H9 (cell line): ENCODE results near the gene ADAM17. TPM values are rescaled to one million over a fixed set of nuclear protein-coding genes. Genes with fewer than 3 reads are reported as not detected.

Experiments used
- DNase-seq: peaks from one replicate; pipeline ENCODE4 v3.0.0-alpha.2; 2017
- H2AFZ ChIP-seq: one replicate; pipeline ENCODE4 v1.6.1; 2013; ENCODE audit warnings: mild to moderate bottlenecking, low read length, control low read depth, moderate library complexity
- H2AK5ac ChIP-seq: 2 replicates; pipeline ENCODE4 v1.6.1; 2013; ENCODE audit warnings: low read length, control low read depth, mixed read lengths; ENCODE audit not compliant: insufficient read length
- H2BK120ac ChIP-seq: one replicate; pipeline ENCODE4 v1.6.1; 2013; ENCODE audit warnings: low read depth, mild to moderate bottlenecking, low read length, control low read depth, inconsistent platforms; ENCODE audit not compliant: poor library complexity, severe bottlenecking
- H2BK12ac ChIP-seq: 2 replicates; pipeline ENCODE4 v1.6.1; 2013; ENCODE audit warnings: low read length, control low read depth, mixed read lengths, low read depth; ENCODE audit not compliant: insufficient read length
- H2BK15ac ChIP-seq: 2 replicates; pipeline ENCODE4 v1.6.1; 2013; ENCODE audit warnings: low read depth, low read length, control low read depth
- H2BK20ac ChIP-seq: one replicate; pipeline ENCODE4 v1.6.1; 2013; ENCODE audit warnings: low read depth, mild to moderate bottlenecking, low read length, control low read depth, inconsistent platforms; ENCODE audit not compliant: poor library complexity, severe bottlenecking
- H2BK5ac ChIP-seq: 2 replicates; pipeline ENCODE4 v1.6.1; 2013; ENCODE audit warnings: low read length, control low read depth, mixed read lengths; ENCODE audit not compliant: insufficient read length
- H3K14ac ChIP-seq: 2 replicates; pipeline ENCODE4 v1.6.1; 2013; ENCODE audit warnings: low read length, control low read depth; ENCODE audit not compliant: insufficient read depth
- H3K18ac ChIP-seq: 2 replicates; pipeline ENCODE4 v1.6.1; 2013; ENCODE audit warnings: low read depth, mild to moderate bottlenecking, mixed read lengths, low read length, control low read depth; ENCODE audit not compliant: insufficient read length
- H3K23ac ChIP-seq: 2 replicates; pipeline ENCODE4 v1.6.1; 2013; ENCODE audit warnings: low read length, control low read depth, mixed read lengths, low read depth; ENCODE audit not compliant: insufficient read length
- H3K23me2 ChIP-seq: 2 replicates; pipeline ENCODE4 v1.6.1; 2013; ENCODE audit warnings: low read depth, mild to moderate bottlenecking, mixed read lengths, low read length, control low read depth; ENCODE audit not compliant: insufficient read length, poor library complexity, severe bottlenecking
- H3K27ac ChIP-seq: 2 replicates; pipeline ENCODE4 v1.5.1; 2013; ENCODE audit warnings: low read length, control low read depth, mixed read lengths, low read depth; ENCODE audit not compliant: insufficient read length
- H3K27me3 ChIP-seq: 2 replicates; pipeline ENCODE4 v1.6.1; 2013; ENCODE audit warnings: low read length, control low read depth, inconsistent platforms; ENCODE audit not compliant: insufficient read depth
- H3K4ac ChIP-seq: 2 replicates; pipeline ENCODE4 v1.6.1; 2013; ENCODE audit warnings: low read depth, mild to moderate bottlenecking, control low read depth, inconsistent platforms, low read length, moderate library complexity
- H3K4me1 ChIP-seq: 2 replicates; pipeline ENCODE4 v1.6.1; 2013; ENCODE audit warnings: low read length, control low read depth, inconsistent platforms; ENCODE audit not compliant: insufficient read depth
- H3K4me2 ChIP-seq: 2 replicates; pipeline ENCODE4 v1.6.1; 2013; ENCODE audit warnings: low read length, control low read depth, mixed read lengths; ENCODE audit not compliant: insufficient read length, insufficient read depth
- H3K56ac ChIP-seq: 2 replicates; pipeline ENCODE4 v1.6.1; 2013; ENCODE audit warnings: low read depth, mild to moderate bottlenecking, mixed read lengths, low read length, control low read depth; ENCODE audit not compliant: insufficient read length
- H3K79me1 ChIP-seq: 2 replicates; pipeline ENCODE4 v1.6.1; 2013; ENCODE audit warnings: low read depth, mild to moderate bottlenecking, moderate library complexity, low read length, control low read depth, inconsistent platforms; ENCODE audit not compliant: insufficient read depth, poor library complexity, severe bottlenecking
- H3K79me2 ChIP-seq: 2 replicates; pipeline ENCODE4 v1.6.1; 2013; ENCODE audit warnings: low read length, control low read depth, inconsistent platforms; ENCODE audit not compliant: insufficient read depth
- H3K9ac ChIP-seq: 2 replicates; pipeline ENCODE4 v1.6.1; 2013; ENCODE audit warnings: low read length, control low read depth, mixed read lengths; ENCODE audit not compliant: insufficient read length; ENCODE audit errors: extremely low read depth
- H3K9me3 ChIP-seq: one replicate; pipeline ENCODE4 v1.6.1; 2013; ENCODE audit warnings: low read depth, low read length, inconsistent platforms; ENCODE audit not compliant: control insufficient read depth
- H3T11ph ChIP-seq: one replicate; pipeline ENCODE4 v1.6.1; 2013; ENCODE audit warnings: mild to moderate bottlenecking, low read length, control low read depth, inconsistent platforms
- H4K20me1 ChIP-seq: one replicate; pipeline ENCODE4 v1.6.1; 2013; ENCODE audit not compliant: control insufficient read depth, insufficient read length, insufficient read depth
- H4K5ac ChIP-seq: 2 replicates; pipeline ENCODE4 v1.6.1; 2013; ENCODE audit warnings: low read depth, mild to moderate bottlenecking, mixed read lengths, low read length, control low read depth; ENCODE audit not compliant: insufficient read length
- H4K8ac ChIP-seq: replicated peaks from 2 replicates; pipeline ENCODE4 v1.6.1; 2013; ENCODE audit warnings: low read length, control low read depth, mixed read lengths, low read depth; ENCODE audit not compliant: insufficient read length
- H4K91ac ChIP-seq: 2 replicates; pipeline ENCODE4 v1.6.1; 2013; ENCODE audit warnings: low read depth, mild to moderate bottlenecking, moderate library complexity, mixed read lengths, low read length, control low read depth; ENCODE audit not compliant: insufficient read length
- H3K27ac Mint-ChIP-seq, 3 experiments: 2 replicates in 2 of 3; 3 replicates in 1 of 3; pipeline ENCODE4 v1.8.0; 2020 to 2021; ENCODE audit warnings: mixed read lengths in 3 of 3, mild to moderate bottlenecking in 1 of 3, moderate library complexity in 1 of 3
- H3K27me3 Mint-ChIP-seq: 2 replicates; pipeline ENCODE4 v1.8.0; 2021; ENCODE audit warnings: low read depth, mild to moderate bottlenecking, moderate library complexity, mixed read lengths
- H3K36me3 Mint-ChIP-seq, 3 experiments: 2 replicates in 2 of 3; 3 replicates in 1 of 3; pipeline ENCODE4 v1.8.0; 2020 to 2021; ENCODE audit warnings: low read depth in 3 of 3, mixed read lengths in 3 of 3; ENCODE audit not compliant: insufficient read depth in 1 of 3
- H3K4me1 Mint-ChIP-seq, 2 experiments: 2 replicates each; pipeline ENCODE4 v1.8.0; 2020; ENCODE audit warnings: mixed read lengths in 2 of 2
- H3K4me3 Mint-ChIP-seq, 2 experiments: 2 replicates in 1 of 2; 3 replicates in 1 of 2; pipeline ENCODE4 v1.8.0; 2020 to 2021; ENCODE audit warnings: mild to moderate bottlenecking in 2 of 2, mixed read lengths in 2 of 2, moderate library complexity in 1 of 2
- H3K9me3 Mint-ChIP-seq, 2 experiments: 2 replicates in 1 of 2; 3 replicates in 1 of 2; pipeline ENCODE4 v1.8.0; 2020; ENCODE audit warnings: mild to moderate bottlenecking in 2 of 2, mixed read lengths in 2 of 2, moderate library complexity in 1 of 2
- CTCF ChIP-seq: fragments of 200-600 bp; sonication (generic); conservative IDR thresholded peaks from 3 replicates; pipeline ENCODE4 v1.8.0; 2021; ENCODE audit warnings: antibody characterized with exemption, mild to moderate bottlenecking
- WGBS: extraction: QIAGEN DNeasy Blood & Tissue Kit; methylation state at CpG from one replicate; pipeline ENCODE4 v1.1.7; 2013; ENCODE audit warnings: missing lambda C conversion rate, low lambda C conversion rate, mixed read lengths; ENCODE audit not compliant: insufficient read length; ENCODE audit errors: extremely low coverage; 5-methylcytosine and 5-hydroxymethylcytosine counted together
- total RNA-seq: library from RNA; stranded (reverse); gene quantifications from 2 replicates; pipeline ENCODE4 v1.2.1, GENCODE V29; 2021

ADAM17 gene
- total RNA-seq, 1 experiment from 2014 or later, result 26.3 TPM

- no peak overlapping the region for H2AK5ac ChIP-seq
- H3K27ac Mint-ChIP-seq, result peak overlapping the region in 1 of 3 experiments; percentile 5; a peak in 1 of 7 replicates
- WGBS, result no CpG with 5 or more reads among the region's 24 CpGs
- peaks cover 3 to 9% of the 10 kb centered on the region in 2 experiments; a peak in 3 of 5 replicates for H3K9me3 Mint-ChIP-seq
- H3K9ac ChIP-seq, result no peak overlapping the region
- no peaks in the 10 kb centered on the region for H3K27me3 ChIP-seq
- no peak overlapping the region for H4K8ac ChIP-seq
- H3K4me1 Mint-ChIP-seq, result peaks cover 14 to 16% of the 10 kb centered on the region in 2 experiments
- H3T11ph ChIP-seq, result no peak overlapping the region
- no peak overlapping the region for H2BK5ac ChIP-seq
- H2AFZ ChIP-seq, result no peak overlapping the region
- peaks cover 14 to 42% (median 41%) of the 10 kb centered on the region in 3 experiments; a peak in 6 of 7 replicates for H3K36me3 Mint-ChIP-seq
- peak; percentile 44; the same call in 2 of the 3 replicates for TF ChIP-seq CTCF
- H4K20me1 ChIP-seq, result no peaks in the 10 kb centered on the region
- H2BK20ac ChIP-seq, result no peak overlapping the region
- no peak overlapping the region for H3K14ac ChIP-seq
- no peak overlapping the region for H3K23ac ChIP-seq
- H2BK15ac ChIP-seq, result no peak overlapping the region
- no peaks in the 10 kb centered on the region for H3K79me2 ChIP-seq
- H4K91ac ChIP-seq, result no peak overlapping the region
- H3K23me2 ChIP-seq, result peaks cover 9% of the 10 kb centered on the region
- no peak overlapping the region for H3K18ac ChIP-seq
- H3K56ac ChIP-seq, result no peak overlapping the region
- H4K5ac ChIP-seq, result no peak overlapping the region
- peak overlapping the region; percentile 20 for H3K4me2 ChIP-seq
- peak; percentile 87 for DNase-seq
- no peak overlapping the region for H3K27ac ChIP-seq
- no peaks in the 10 kb centered on the region for H3K9me3 ChIP-seq
- H3K79me1 ChIP-seq, result no peaks in the 10 kb centered on the region
- no peak overlapping the region for H2BK120ac ChIP-seq
- H3K4me1 ChIP-seq, result no peaks in the 10 kb centered on the region
- H3K4me3 Mint-ChIP-seq, result peak overlapping the region; percentile 59 to 68; a peak in 4 of 5 replicates
- H3K4ac ChIP-seq, result no peak overlapping the region
- H3K27me3 Mint-ChIP-seq, result peaks cover 4% of the 10 kb centered on the region
- no peak overlapping the region for H2BK12ac ChIP-seq
Measured at GRCh38 chr2:9473308-9473984, 82.2 kb downstream of the ADAM17 start.
